Stimulated activated CD4-positive, alpha-beta T cell treated with anti-CD3 and anti-CD28 coated beads, Interleukin-15, amount 100 ng/mL, for 48 hours (primary cell): ENCODE data around the gene SURF6.
A peak's percentile ranks its signal among the peaks of the same experiment; 100 is the strongest.

ENCODE experiments used
- DNase-seq, 2 donors: peaks; one replicate each; pipeline ENCODE4 v3.0.0-alpha.2; 2020; ENCODE audit warnings: low read depth in 2 of 2

The SURF6 gene

GRCh38 chr9:133368249-133368881 lies 32.4 kb upstream of the SURF6 start:
- no peak for DNase-seq

GRCh38 chr9:133367778-133368177 lies 31.8 kb upstream of the SURF6 start:
- DNase-seq = no peak

- DNase-seq = no peak
These were observed 31.2 kb upstream of the SURF6 start for GRCh38 chr9:133367221-133367620.

GRCh38 chr9:133366435-133366834 lies 30.4 kb upstream of the SURF6 start:
- no peak for DNase-seq

GRCh38 chr9:133362359-133363044 lies 26.5 kb upstream of the SURF6 start:
- no peak for DNase-seq

GRCh38 chr9:133361507-133362092 lies 25.6 kb upstream of the SURF6 start:
- no peak for DNase-seq

GRCh38 chr9:133360400-133361393 lies 24.7 kb upstream of the SURF6 start:
- DNase-seq = no peak

- no peak for DNase-seq
These were observed 23.6 kb upstream of the SURF6 start for GRCh38 chr9:133359399-133360175.

GRCh38 chr9:133357656-133358055 lies 21.7 kb upstream of the SURF6 start:
- DNase-seq = no peak

GRCh38 chr9:133356391-133357091 lies 20.6 kb upstream of the SURF6 start, which contains the start of the genes SURF1 and SURF2:
Gene SURF1, minus strand, starts transcription at chr9:133356487. Its CDS starts 34 bp downstream, at chr9:133356453.
Gene SURF2, plus strand, starts transcription at chr9:133356550. Its CDS starts 43 bp downstream, at chr9:133356593.
- DNase-seq = peak; percentile 78 to 90

- no peak for DNase-seq
These were observed 19.9 kb upstream of the SURF6 start for GRCh38 chr9:133355881-133356357.

GRCh38 chr9:133354766-133355165 lies 18.8 kb upstream of the SURF6 start:
- DNase-seq = no peak

- DNase-seq = no peak
These were observed 17.6 kb upstream of the SURF6 start for GRCh38 chr9:133353548-133353947.

- no peak for DNase-seq
These were observed 16.8 kb upstream of the SURF6 start for GRCh38 chr9:133352635-133353340.

- DNase-seq = peak in 1 of 2 donors; percentile 39
These were observed 16.1 kb upstream of the SURF6 start for GRCh38 chr9:133351908-133352634.

GRCh38 chr9:133351526-133351907 lies 15.5 kb upstream of the SURF6 start:
- DNase-seq = no peak

- DNase-seq = no peak
These were observed 14.1 kb upstream of the SURF6 start for GRCh38 chr9:133349965-133350616.
